Inferior parietal cortex (tissue), 1 donor: ENCODE measurements around the gene ARMH3.

Experiments used
- DNase-seq: peaks from one replicate; pipeline ENCODE4 v3.0.0-alpha.2; 2016; ENCODE audit errors: extremely low spot score

Gene ARMH3

GRCh38 chr10:101895781-101896180 is 160.2 kb downstream of the ARMH3 start:
- no peak for DNase-seq

DNA sequence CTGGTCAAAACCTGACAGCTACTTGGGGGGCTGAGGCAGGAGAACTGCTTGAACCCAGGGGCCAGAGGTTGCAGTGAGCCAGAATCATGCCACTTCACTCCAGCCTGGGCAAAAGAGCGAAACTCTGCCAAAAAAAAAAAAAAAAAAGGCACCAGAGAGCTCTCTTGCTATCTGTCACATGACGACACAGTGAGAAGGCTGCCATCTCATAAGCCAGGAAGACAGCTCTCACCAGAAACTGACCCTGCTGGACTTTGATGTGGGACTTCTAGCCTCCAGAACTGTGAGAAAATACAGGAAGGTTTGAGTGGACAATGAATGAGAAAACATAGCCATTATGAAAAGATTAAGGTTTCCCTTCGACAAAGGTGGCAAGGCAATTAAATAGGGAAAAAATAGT is 161.2 kb downstream of the ARMH3 start:
- no peak for DNase-seq

DNA sequence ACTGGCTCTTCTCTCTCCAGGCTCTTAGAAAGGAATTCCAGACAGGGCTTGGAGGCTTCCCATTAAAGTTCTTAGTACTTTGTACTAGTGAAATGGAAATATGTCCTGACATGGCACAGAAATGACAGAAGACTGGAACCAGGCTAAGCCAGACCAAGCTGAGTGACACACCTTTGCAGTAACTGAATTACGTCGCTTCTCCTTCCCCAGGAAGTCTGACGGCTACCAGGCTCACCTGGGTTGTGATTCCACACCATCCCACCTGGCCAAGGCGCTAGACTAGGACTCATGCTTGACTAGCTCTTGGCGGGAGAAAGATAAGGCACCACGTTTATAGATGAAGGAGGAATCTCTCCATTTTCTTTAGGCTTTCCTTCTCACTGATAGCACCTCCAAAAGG is 161.7 kb downstream of the ARMH3 start:
- no peak for DNase-seq

GRCh38 chr10:101893510-101894120 is 162.4 kb downstream of the ARMH3 start:
- no peak for DNase-seq

DNA sequence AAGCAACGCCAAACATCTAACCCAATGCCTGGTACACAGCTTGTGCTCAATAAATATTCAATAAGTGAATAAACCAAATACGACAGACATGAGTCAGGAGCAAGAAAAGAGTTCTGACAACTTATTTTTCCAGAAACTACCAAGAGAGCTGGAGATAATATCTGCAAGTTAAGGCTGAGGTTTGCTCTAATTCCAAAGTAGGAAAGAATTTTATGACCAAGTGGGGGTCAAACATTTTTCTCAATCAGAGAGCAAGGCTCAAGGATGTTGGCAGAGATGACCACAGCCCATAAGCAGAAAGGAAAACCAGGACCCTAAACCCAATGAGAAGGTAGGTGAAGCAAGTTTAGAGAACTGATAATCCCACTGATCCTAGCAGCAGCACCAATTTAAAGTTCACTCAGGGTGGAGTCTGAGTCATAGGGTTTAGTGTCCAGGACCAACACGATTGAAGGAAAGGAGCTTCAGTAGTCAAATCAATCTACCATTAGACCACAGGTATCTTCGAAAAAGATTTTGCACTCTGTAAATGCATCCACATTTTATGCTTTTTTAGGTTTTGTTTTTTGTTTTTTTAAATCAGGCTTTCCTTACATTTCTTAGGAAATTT is 163.1 kb downstream of the ARMH3 start:
- no peak for DNase-seq

DNA sequence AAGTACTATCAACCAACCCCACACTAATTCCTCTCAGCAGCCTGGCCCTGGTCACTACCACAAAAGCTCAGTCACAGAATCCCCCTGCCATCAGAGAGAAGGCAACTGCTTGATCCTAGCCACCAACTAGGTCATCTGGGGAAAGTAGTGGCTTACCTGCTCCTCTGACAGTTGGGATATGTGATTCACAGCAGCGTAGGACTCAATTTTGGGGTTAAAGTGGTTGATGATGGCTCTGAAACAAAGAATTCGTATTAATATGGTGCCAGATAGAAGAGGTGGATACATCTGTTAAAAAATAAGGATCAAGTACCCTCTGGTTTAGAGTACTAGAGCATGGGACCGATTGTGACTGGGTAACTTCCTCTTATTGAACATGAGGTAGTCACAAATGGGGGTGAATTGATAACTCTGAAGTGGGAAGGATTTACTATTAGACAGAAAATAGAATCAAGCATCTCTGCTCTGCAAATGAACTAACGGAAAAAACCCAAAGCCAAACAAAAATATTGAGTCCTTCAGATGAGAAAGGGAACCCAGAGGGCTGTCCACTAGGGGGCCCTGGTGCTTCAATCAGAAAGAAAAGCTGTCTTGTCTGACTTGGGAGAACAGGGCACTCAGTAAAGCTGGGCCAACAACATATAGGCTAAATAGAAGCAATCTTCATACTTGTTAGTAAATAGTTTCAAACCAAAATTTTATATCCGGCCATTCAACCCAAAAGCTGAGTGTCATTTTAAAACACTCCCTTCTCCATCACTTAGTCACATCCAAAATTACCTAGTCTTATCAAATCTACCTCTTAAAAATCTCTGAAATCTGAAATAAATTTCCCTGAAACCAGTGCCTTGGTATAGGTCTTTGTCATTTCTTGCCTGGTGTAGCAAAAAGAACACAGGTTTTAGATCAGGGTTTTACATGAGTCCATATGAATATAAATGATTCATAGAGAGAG is 166.4 kb downstream of the ARMH3 start:
- peak; percentile 87 for DNase-seq

GRCh38 chr10:101888251-101888949 is 167.6 kb downstream of the ARMH3 start:
- peak; percentile 42 for DNase-seq

DNA sequence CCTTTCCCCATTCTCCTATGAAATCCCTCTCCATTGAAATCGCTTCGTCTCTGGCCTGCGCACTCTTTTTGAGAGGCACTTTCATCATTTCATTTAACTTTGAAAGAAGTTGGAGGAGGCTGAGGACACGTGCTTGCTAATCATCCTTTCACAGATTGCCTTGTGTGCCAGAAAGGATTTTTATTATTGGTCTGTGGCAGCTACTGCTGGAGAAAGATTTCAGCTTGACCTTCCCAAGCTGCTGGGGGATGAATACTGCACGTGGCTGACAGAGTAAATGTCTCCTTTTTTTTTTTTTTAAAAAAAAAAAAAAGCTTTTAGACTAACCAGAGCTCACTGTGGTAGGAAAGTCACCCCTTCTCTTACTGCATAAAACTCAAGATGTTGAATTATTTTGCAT is 168.2 kb downstream of the ARMH3 start:
- DNase-seq, result no peak

DNA sequence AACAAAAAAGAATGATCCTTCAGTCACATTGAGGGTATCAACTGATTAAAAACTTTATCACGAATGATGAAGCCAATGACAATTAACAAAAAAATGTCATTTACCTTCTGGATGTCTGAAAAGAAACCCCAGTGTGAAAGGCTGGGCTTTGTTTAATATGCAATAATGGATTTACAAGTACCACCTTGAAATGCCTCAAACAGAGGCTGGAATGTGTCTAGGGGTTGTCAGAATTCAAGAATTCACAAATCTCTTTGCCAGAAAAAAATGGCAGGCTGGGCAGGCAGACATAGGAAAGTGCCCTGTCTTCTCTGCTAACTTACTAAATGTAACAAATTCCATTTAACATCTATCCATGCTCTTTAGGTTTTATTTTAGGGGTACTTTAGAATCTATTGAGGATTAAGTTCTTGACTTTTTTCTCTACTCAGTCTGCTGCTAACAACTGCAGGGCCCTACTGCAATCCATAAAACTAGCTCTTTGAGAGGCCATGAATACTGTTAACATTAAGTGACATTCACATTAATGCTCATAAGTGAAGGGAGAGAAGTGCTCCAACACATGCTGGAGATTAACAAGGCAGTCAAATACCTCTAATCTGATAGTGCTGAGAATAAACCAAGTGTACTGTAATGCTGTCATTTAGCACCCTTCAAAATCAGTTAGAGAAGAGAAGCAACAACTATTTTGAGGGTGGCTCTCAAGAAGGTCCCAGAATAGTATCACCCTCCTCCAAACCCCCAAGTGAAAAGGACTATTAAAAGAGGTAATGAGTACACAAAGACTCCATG is 169.3 kb downstream of the ARMH3 start:
- DNase-seq, result no peak

GRCh38 chr10:101881036-101881774 is 174.8 kb downstream of the ARMH3 start:
- no peak for DNase-seq

DNA sequence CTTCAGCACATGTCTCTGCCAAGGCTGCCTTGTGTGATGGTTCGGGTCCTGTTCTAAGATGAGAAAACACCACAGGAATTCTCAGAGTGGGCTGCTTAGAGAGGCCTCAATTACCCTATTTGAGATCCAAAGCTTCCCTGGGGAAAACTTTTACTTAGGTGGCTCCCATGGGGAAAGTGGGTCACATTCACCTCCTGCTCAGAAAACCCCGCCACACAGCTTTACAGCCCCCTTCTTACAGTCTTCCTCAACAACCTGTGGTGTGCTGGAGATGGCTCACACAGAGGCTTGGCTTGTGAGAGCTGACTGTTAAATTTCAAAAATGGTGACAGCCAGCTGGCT is 175.8 kb downstream of the ARMH3 start:
- DNase-seq, result no peak

- DNase-seq, result peak; percentile 53
Measured at GRCh38 chr10:101879456-101880231, 176.3 kb downstream of the ARMH3 start.

GRCh38 chr10:101878869-101879268 is 177.1 kb downstream of the ARMH3 start:
- DNase-seq, result no peak

DNA sequence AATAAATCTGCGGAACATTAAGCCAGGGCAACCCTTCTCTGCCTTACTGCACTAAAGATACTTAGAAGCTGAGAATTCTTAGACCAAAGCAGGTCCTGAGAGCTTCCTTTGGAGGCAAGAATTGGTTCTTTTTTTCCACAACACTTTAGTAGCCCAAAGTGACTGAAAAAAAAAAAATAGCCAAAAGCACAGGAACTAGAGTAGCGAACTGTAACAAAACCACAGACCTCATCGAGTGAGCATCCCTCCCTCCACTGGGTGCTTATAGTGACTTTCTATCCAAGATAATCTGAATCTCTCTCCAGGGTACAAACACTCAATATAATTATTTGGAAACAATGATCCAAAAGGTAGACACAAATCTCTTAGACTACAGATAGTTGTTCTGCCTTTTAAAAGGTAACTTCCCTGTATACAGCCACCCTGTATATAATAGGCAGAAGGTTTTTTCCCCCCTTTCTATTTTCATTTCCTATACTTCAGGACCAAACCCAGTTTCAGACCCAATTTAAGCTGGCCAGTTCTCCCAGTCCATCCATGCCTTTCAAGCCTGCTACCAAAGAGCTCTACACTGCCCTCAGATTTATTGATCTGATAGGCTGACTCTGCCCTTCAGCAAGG is 180.8 kb downstream of the ARMH3 start:
- no peak for DNase-seq

DNA sequence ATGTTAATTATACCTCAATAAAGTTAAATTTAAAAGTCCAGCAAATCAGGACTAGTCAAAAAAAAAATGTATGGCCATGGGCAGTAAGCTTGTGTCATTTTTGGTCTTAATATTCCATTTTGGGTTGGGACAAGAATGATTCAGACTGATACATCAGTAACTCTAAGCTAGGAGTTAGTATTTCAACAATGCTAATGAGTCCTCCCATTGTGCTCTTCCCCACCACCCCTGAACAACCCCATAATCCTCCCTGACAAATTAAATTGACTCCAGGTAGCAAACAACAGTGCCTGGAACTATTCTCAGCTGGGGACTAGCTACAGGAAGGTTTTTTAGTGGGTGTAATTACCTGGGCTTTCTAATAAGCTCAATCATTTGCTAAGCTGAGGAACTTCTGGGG is 181.7 kb downstream of the ARMH3 start:
- DNase-seq, result no peak

DNA sequence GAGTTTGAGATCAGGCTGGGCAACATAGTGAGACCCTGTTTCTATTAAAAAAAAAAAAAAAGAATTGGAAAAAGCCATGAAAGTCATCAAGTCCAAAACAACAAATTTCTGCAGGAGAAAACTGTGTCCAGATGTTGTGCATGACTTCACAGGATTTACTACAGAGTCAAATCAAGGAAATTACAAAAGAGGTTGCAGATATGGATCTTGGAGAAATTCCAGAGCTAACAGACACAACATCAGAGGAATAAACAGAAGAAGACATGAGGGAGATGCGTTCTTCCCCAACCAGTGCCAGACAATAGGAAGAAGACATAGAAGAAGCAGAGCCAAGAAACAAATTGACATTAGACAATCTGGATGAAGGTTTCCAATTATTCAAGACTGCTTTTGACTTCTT is 188.0 kb downstream of the ARMH3 start:
- no peak for DNase-seq

DNA sequence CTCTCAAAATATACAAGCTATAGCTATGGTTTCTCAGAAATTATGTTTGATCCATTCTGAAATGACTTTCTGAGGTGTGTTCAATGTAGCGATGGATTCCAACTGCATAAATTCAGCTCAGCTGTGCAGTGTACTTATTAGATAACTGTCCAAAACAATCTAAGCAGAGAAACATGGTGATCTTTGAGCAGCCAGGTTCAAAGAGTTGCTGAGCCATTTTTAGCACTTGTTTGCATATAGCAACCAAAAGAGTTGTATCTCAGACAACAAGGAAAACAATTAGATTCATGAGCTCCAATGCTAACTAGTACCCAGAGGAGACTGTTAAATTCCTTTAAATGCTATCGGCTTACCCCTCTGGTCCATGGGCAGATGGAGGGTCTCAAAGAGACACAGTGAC is 196.4 kb downstream of the ARMH3 start:
- no peak for DNase-seq

DNA sequence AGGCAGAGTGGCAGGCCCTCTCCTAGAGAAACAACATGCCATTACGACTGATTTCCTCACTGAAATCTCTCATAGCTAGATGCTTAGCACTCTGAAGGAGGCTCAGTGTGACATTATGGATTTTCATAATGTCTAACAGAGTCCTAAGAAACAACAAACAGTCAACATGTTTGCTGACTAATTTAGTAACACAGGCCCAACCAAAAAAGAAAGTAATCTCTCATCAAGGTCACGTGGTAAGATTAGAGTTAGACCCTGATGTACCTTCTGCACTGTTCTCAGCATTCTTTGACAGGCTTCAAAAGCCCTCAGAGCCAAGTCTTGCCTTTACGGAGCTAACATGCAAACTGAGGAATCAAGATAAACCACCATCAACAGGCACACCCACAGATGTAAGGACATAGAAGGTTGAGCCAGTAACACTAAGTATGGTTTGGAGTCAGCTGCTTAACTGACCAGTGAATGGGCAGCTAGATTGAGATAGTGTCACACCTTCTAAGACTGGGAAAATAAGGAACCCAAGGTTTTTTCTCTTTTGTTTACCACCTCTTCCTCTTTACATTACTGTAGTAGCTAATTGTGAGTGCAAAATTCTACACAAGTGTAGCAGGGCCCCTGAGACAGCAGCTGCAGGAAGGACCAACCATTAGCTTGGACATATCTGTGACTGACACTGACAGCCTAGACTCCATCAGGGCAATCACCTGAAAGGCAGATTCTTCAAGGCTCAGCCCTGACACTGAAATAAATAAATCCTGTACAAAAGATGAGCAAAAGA is 197.1 kb downstream of the ARMH3 start:
- no peak for DNase-seq
